HepG2 (cell line): ENCODE results near the gene ARSJ. TPM values are rescaled to one million over a fixed set of nuclear protein-coding genes. Genes with fewer than 3 reads are reported as not detected.

Experiments used
- ATAC-seq: fragments of 200-7000 bp; cut with Tn5 transposase; 3 replicates; pipeline ENCODE4 v1.9.1; 2020; ENCODE audit warnings: mild to moderate bottlenecking, moderate library complexity
- BruUV-seq: library from RNA; stranded (reverse); fragments of 400-500 nt; replicated peaks from 2 replicates; lab custom pipeline; 2021; lab: Mats Ljungman, UMichigan
- CTCF ChIA-PET: fragments of 300-600 bp; formaldehyde crosslinking; extraction: SDS; loops from one replicate; lab custom pipeline; 2021; ENCODE audit warnings: low total read pairs, inconsistent platforms, low intra/inter-chr PET ratio; lab: Yijun Ruan, JAX
- POLR2A ChIA-PET: fragments of 350-600 bp; sonication (Branson Sonifier 250); formaldehyde crosslinking; loops from one replicate; lab custom pipeline; 2020; ENCODE audit warnings: antibody characterized with exemption, inconsistent platforms; lab: Yijun Ruan, JAX
- DNase-seq: peaks from one replicate; pipeline ENCODE4 v3.0.0-alpha.2; 2015; ENCODE audit warnings: low spot score
- FAIRE-seq: peaks from 3 replicates; lab custom pipeline; 2011; peaks lifted over from hg19 to GRCh38; lab: Jason Lieb, UNC
- H2AFZ ChIP-seq: one replicate; pipeline ENCODE4 v1.6.1; 2011; ENCODE audit warnings: low read length, inconsistent platforms
- H3K27ac ChIP-seq: fragments of 300-600 bp; 3 replicates; pipeline ENCODE4 v1.8.0; 2011; ENCODE audit warnings: mixed run types, mild to moderate bottlenecking, mixed read lengths, low read length, inconsistent platforms; ENCODE audit not compliant: insufficient read depth; ENCODE audit errors: extremely low read length
- H3K27me3 ChIP-seq, 2 experiments: fragments of 200-600 bp in 1 of 2; 2 replicates in 1 of 2; 3 replicates in 1 of 2; pipeline versions ENCODE4 v1.6.0 to v1.8.0; 2011; ENCODE audit warnings: low read length in 2 of 2, mild to moderate bottlenecking in 2 of 2, moderate library complexity in 2 of 2, inconsistent platforms in 1 of 2; ENCODE audit not compliant: insufficient read depth in 2 of 2, control insufficient read depth in 1 of 2
- H3K36me3 ChIP-seq, 2 experiments: fragments of 200-600 bp in 1 of 2; replicated peaks in 1 of 2; 2 replicates in 1 of 2; 3 replicates in 1 of 2; pipeline versions ENCODE4 v1.5.1 to v1.8.0; 2011; ENCODE audit warnings: low read length in 2 of 2, inconsistent platforms in 1 of 2; ENCODE audit not compliant: insufficient read depth in 2 of 2, control insufficient read depth in 1 of 2
- H3K4me1 ChIP-seq: 2 replicates; pipeline ENCODE4 v1.5.1; 2012; ENCODE audit warnings: low read length, inconsistent platforms; ENCODE audit not compliant: insufficient read depth
- H3K4me2 ChIP-seq: 2 replicates; pipeline ENCODE4 v1.6.0; 2011; ENCODE audit warnings: low read depth, low read length, inconsistent platforms
- H3K4me3 ChIP-seq, 3 experiments: fragments of 200-600 bp in 1 of 3; sonication (generic), shearing (Covaris generic) in 1 of 3; replicated peaks in 1 of 3; 2 replicates each; pipeline ENCODE4 v1.5.1; 2011 to 2016; ENCODE audit warnings: low read length in 3 of 3, inconsistent platforms in 2 of 3, low read depth in 2 of 3, mild to moderate bottlenecking in 2 of 3, control low read depth in 1 of 3, mixed read lengths in 1 of 3; ENCODE audit not compliant: insufficient read depth in 1 of 3
- H3K79me2 ChIP-seq: one replicate; pipeline ENCODE4 v1.6.1; 2011; ENCODE audit warnings: low read length, inconsistent platforms; ENCODE audit not compliant: insufficient read depth
- H3K9ac ChIP-seq: 2 replicates; pipeline ENCODE4 v1.6.0; 2011; ENCODE audit warnings: mild to moderate bottlenecking, low read depth, low read length, inconsistent platforms; ENCODE audit not compliant: insufficient read depth
- H3K9me3 ChIP-seq: 2 replicates; pipeline ENCODE4 v1.5.1; 2012; ENCODE audit warnings: mild to moderate bottlenecking, low read length
- H4K20me1 ChIP-seq: 2 replicates; pipeline ENCODE4 v1.6.0; 2011; ENCODE audit warnings: inconsistent platforms, mild to moderate bottlenecking, low read length, moderate library complexity; ENCODE audit not compliant: insufficient read depth
- CC2D1A ChIP-seq: sonication (generic); formaldehyde crosslinking; IDR thresholded peaks from 2 replicates; pipeline ENCODE4 v1.8.1; 2023; ENCODE audit warnings: mild to moderate bottlenecking, missing genetic modification reagents
- CCAR2 ChIP-seq: fragments of 200-400 bp; formaldehyde crosslinking; optimal IDR thresholded peaks from 2 replicates; pipeline ENCODE3; 2018; ENCODE audit warnings: low read depth, mild to moderate bottlenecking, low read length, moderate library complexity
- ELF3 ChIP-seq: IDR thresholded peaks from 2 replicates; pipeline ENCODE4 v1.6.1; 2016; ENCODE audit warnings: missing genetic modification reagents, missing compliant biosample characterization
- FOXK2 ChIP-seq: fragments of 450-650 bp; IDR thresholded peaks from 2 replicates; pipeline ENCODE4 v1.6.1; 2016
- NCOR1 ChIP-seq: fragments of 200-600 bp; sonication (generic); IDR thresholded peaks from 2 replicates; pipeline ENCODE4 v1.7.0; 2017; ENCODE audit warnings: antibody characterized with exemption, low read length, borderline replicate concordance
- NFKBIZ ChIP-seq: IDR thresholded peaks from 2 replicates; pipeline ENCODE4 v1.6.1; 2018; ENCODE audit warnings: missing genetic modification reagents, missing compliant biosample characterization
- POLR2AphosphoS5 ChIP-seq: IDR thresholded peaks from 2 replicates; pipeline ENCODE4 v1.6.1; 2012; ENCODE audit warnings: low read depth, low read length
- SP4 ChIP-seq: sonication (generic); formaldehyde crosslinking; IDR thresholded peaks from 2 replicates; pipeline ENCODE4 v1.8.1; 2023; ENCODE audit warnings: mild to moderate bottlenecking, missing genetic modification reagents
- ZNF530 ChIP-seq: sonication (generic); formaldehyde crosslinking; IDR thresholded peaks from 2 replicates; pipeline ENCODE4 v1.5.0; 2020; ENCODE audit warnings: low read depth, mild to moderate bottlenecking, missing genetic modification reagents
- ZNF558 ChIP-seq: sonication (generic); formaldehyde crosslinking; IDR thresholded peaks from 2 replicates; pipeline ENCODE4 v1.9.0; 2022; ENCODE audit warnings: mild to moderate bottlenecking, missing genetic modification reagents, borderline replicate concordance
- ZSCAN25 ChIP-seq: sonication (generic); formaldehyde crosslinking; IDR thresholded peaks from 2 replicates; pipeline ENCODE4 v1.8.0; 2022; ENCODE audit warnings: mild to moderate bottlenecking, missing genetic modification reagents
- WGBS: methylation state at CpG from one replicate; pipeline ENCODE4 v1.1.6; 2017; ENCODE audit warnings: low lambda C conversion rate; 5-methylcytosine and 5-hydroxymethylcytosine counted together
- in situ Hi-C: cut with HindIII; loops from 2 replicates; pipeline ENCODE4 v1.10.0; 2017; ENCODE audit warnings: low pct_unique_long_range_greater_than_20kb; ENCODE audit not compliant: extremely low pct_ligation_motif_present
- intact Hi-C: fragments of 100-400 bp; cut with micrococcal nuclease; formaldehyde crosslinking; loops from one replicate; pipeline ENCODE4 v1.10.0; 2022; ENCODE audit not compliant: unreplicated experiment
- polyA plus RNA-seq, 8 experiments: library from polyadenylated mRNA; depleted of rRNA in 3 of 8; stranded (reverse) in 7 of 8; unstranded in 1 of 8; fragments of >200 nt; fragmentation: Illumina TruSeq in 4 of 8; extraction: Trizol in 4 of 8; gene quantifications; 2 replicates each; pipeline versions ENCODE4 v1.2.1 to v1.2.3, GENCODE V29; 2011 to 2016; ENCODE audit warnings: low read depth in 4 of 8, missing spikeins in 1 of 8, mixed read lengths in 1 of 8; ENCODE audit not compliant: insufficient read depth in 1 of 8
- total RNA-seq, 5 experiments: library from RNA; depleted of rRNA; stranded (reverse); fragments of >200 nt; fragmentation: Illumina TruSeq; extraction: Trizol; gene quantifications; 2 replicates each; pipeline ENCODE4 v1.2.3, GENCODE V29; 2016; ENCODE audit warnings: low read depth in 1 of 5
- TF ChIP-seq, protein P1 (sequence below): sonication (generic); formaldehyde crosslinking; IDR thresholded peaks from 2 replicates; pipeline ENCODE4 v1.4.0; 2020; ENCODE audit warnings: missing genetic modification reagents; ENCODE audit errors: not compliant biosample characterization
- TF ChIP-seq, protein P2 (sequence below): sonication (generic); formaldehyde crosslinking; IDR thresholded peaks from 2 replicates; pipeline ENCODE4 v1.4.0; 2020; ENCODE audit warnings: mild to moderate bottlenecking, missing genetic modification reagents

The ARSJ gene
- total and polyA plus RNA-seq, 2 of the 13 experiments (the other 11 are each of a cell fraction or from before 2014, with no cell fraction given), result not detected

DNA sequence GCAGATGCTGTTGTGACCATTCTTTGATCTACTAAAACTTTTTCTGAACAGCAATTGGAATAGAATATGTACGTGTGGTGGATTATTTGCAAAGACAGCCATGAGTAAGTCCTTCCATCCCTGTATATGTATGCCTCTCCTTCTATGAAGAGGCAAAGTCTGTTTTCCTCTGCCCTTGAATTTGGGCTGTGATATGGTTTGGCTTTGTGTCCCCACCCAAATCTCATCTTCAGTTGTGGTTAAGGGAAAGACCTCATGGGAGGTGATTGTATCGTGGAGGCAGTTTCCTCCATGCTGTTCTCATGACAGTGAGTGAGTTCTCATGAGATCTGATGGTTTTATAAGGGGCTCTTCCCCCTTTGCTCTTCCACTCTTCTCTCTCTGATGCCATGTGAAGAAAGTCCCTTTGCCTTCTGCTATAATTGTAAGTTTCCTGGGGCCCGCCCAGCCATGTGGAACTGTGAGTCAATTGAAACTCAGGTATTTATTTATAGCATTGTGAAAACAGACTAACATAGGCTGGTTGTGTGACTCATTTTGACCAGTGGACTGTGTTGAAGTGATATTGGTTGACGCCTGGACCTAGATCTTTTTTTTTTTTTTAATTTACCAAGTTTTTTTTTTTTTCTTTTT lies 109.6 kb downstream of the ARSJ start:
- CTCF ChIA-PET, result no interaction called here
- no peak for ATAC-seq
- Histone ChIP-seq H3K4me2 (no peak overlapping the region), H3K27me3 (no peaks in the 10 kb centered on the region; a peak in 1 of 5 replicates), H3K36me3 (no peaks in the 10 kb centered on the region), H3K9me3 (no peaks in the 10 kb centered on the region), H3K4me1 (no peaks in the 10 kb centered on the region), H4K20me1 (no peaks in the 10 kb centered on the region), H3K9ac (no peak overlapping the region), H3K79me2 (no peaks in the 10 kb centered on the region), H3K27ac (no peak overlapping the region), H3K4me3 (no peak overlapping the region), H2AFZ (no peak overlapping the region)
- no TSS peak for BruUV-seq
- intact Hi-C loops (no loop called here), in situ Hi-C loops (no loop called here)
- POLR2A ChIA-PET, result no interaction called here
- DNase-seq, result no peak
- WGBS, result 14% methylated on average over 4 of the region's 4 CpGs
- no peak for FAIRE-seq
- TF ChIP-seq POLR2AphosphoS5, result no peak
- TF ChIP-seq FOXK2, result no peak
- TF ChIP-seq ZNF558 (CRISPR knock-in tag), result no peak

DNA sequence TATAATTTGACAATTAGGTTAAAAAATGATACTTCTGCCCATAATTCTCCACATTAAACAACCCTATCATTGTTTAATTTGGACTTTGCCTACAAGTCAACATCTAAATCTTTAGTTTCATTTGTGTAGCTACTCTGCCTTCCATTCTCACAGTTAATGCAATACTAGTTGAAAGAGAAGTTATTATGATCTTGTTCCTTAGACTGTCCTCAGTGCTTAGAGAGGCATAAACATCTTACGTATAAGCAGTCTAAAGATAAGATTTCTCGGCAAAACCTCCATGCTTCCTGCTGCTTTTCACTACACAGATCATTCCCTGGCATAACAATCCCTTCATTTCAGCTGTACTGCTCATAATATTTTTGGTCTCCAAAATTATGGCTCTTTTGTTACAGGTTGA lies 112.8 kb downstream of the ARSJ start:
- no peaks in the 10 kb centered on the region for H3K9me3 ChIP-seq
- FAIRE-seq (no peak), DNase-seq (no peak), ATAC-seq (no peak)
- H2AFZ ChIP-seq, result no peak overlapping the region
- no peaks in the 10 kb centered on the region; a peak in 1 of 5 replicates for H3K27me3 ChIP-seq
- intact Hi-C loops (no loop called here), in situ Hi-C loops (no loop called here)
- no peaks in the 10 kb centered on the region for H3K79me2 ChIP-seq
- no peaks in the 10 kb centered on the region for H3K36me3 ChIP-seq
- H3K4me3 ChIP-seq, result no peak overlapping the region
- no peaks in the 10 kb centered on the region for H4K20me1 ChIP-seq
- BruUV-seq, result no TSS peak
- ChIA-PET CTCF (no interaction called here), POLR2A (no interaction called here)
- no peak overlapping the region for H3K9ac ChIP-seq
- no peak overlapping the region for H3K27ac ChIP-seq
- H3K4me1 ChIP-seq, result no peaks in the 10 kb centered on the region
- 62% methylated on average over 2 of the region's 2 CpGs for WGBS
- H3K4me2 ChIP-seq, result no peak overlapping the region
- TF ChIP-seq NCOR1, result no peak
- TF ChIP-seq, protein P1, sequence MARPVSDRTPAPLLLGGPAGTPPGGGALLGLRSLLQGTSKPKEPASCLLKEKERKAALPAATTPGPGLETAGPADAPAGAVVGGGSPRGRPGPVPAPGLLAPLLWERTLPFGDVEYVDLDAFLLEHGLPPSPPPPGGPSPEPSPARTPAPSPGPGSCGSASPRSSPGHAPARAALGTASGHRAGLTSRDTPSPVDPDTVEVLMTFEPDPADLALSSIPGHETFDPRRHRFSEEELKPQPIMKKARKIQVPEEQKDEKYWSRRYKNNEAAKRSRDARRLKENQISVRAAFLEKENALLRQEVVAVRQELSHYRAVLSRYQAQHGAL, result no peak
- no peak for TF ChIP-seq ELF3 (CRISPR knock-in tag)
- no peak for TF ChIP-seq NFKBIZ (CRISPR knock-in tag)
- TF ChIP-seq CCAR2, result no peak
- TF ChIP-seq, protein P2, sequence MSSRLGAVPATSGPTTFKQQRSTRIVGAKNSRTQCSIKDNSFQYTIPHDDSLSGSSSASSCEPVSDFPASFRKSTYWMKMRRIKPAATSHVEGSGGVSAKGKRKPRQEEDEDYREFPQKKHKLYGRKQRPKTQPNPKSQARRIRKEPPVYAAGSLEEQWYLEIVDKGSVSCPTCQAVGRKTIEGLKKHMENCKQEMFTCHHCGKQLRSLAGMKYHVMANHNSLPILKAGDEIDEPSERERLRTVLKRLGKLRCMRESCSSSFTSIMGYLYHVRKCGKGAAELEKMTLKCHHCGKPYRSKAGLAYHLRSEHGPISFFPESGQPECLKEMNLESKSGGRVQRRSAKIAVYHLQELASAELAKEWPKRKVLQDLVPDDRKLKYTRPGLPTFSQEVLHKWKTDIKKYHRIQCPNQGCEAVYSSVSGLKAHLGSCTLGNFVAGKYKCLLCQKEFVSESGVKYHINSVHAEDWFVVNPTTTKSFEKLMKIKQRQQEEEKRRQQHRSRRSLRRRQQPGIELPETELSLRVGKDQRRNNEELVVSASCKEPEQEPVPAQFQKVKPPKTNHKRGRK (CRISPR knock-in tag), result no peak
- TF ChIP-seq CC2D1A (CRISPR knock-in tag), result no peak
- no peak for TF ChIP-seq SP4 (CRISPR knock-in tag)
- no peak for TF ChIP-seq ZNF530
- no peak for TF ChIP-seq ZSCAN25 (CRISPR knock-in tag)
